AG09309 (cell line): ENCODE measurements around the gene RASA3.
A peak's percentile ranks its signal among the peaks of the same experiment; 100 is the strongest.
"Not testable (repeated sequence)": the region's sequence is repeated elsewhere in the genome, so short reads cannot be mapped to it uniquely, and the experiment has no call there.

Experiments used
- DNase-seq: peaks from one replicate; pipeline ENCODE4 v3.0.0-alpha.2; 2010; ENCODE audit warnings: low read depth
- H3K4me3 ChIP-seq: 2 replicates; pipeline ENCODE4 v1.5.1; 2011; ENCODE audit warnings: mild to moderate bottlenecking, low read depth, low read length, moderate library complexity; ENCODE audit not compliant: control insufficient read depth
- TF ChIP-seq, protein P1 (sequence below): IDR thresholded peaks from 2 replicates; pipeline ENCODE4 v1.5.1; 2011; ENCODE audit warnings: mild to moderate bottlenecking, low read depth, low read length, inconsistent platforms; ENCODE audit not compliant: insufficient read depth, control insufficient read depth; ENCODE audit errors: missing control alignments

Gene RASA3

DNA sequence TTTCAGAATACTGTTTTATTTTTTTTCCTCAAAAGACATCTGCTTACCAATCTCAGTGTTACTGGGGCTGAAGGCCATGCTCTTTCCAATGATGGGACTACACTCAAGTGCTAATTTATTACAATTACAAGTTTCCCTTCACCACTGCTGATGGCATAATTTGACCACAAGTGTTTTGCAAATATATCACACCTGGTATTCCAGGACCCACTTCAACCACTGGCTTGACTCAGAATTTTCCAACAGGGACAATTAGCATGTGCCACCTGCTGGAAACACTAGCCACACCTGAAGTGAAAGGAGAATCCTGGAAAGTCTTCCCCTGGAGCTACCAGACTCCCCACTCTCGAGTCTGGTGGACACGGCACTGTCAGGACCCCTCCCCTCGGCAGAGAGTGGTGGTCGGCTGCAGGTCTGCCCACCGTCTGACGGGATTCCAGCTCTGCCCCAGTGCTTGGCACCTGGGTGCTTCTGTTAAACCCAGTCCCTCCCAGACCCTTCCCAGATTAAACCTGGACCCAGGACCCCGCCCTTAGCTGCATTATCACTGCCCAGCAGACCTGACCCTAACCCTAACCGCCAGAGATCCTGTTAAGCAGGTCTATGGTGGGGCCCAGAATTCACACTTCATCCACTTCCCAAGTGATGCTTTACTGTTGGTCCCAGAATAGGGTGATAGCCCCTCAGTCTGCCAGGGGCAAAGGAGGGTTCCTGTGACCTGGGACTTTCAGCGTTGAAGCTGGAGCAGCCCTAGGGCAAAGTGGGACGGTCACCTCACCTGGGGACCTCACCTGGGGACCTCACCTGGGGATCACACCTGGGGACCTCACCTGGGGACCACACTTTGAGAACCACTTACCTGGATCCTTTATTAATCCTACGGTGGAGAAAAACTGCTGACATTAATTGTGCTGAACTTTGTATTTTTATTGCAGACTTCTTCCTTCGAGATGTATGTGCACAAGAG is 17.6 kb upstream of the RASA3 start:
- no peak for DNase-seq
- TF ChIP-seq, protein P1, sequence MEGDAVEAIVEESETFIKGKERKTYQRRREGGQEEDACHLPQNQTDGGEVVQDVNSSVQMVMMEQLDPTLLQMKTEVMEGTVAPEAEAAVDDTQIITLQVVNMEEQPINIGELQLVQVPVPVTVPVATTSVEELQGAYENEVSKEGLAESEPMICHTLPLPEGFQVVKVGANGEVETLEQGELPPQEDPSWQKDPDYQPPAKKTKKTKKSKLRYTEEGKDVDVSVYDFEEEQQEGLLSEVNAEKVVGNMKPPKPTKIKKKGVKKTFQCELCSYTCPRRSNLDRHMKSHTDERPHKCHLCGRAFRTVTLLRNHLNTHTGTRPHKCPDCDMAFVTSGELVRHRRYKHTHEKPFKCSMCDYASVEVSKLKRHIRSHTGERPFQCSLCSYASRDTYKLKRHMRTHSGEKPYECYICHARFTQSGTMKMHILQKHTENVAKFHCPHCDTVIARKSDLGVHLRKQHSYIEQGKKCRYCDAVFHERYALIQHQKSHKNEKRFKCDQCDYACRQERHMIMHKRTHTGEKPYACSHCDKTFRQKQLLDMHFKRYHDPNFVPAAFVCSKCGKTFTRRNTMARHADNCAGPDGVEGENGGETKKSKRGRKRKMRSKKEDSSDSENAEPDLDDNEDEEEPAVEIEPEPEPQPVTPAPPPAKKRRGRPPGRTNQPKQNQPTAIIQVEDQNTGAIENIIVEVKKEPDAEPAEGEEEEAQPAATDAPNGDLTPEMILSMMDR: no peak
- H3K4me3 ChIP-seq: no peak overlapping the region

DNA sequence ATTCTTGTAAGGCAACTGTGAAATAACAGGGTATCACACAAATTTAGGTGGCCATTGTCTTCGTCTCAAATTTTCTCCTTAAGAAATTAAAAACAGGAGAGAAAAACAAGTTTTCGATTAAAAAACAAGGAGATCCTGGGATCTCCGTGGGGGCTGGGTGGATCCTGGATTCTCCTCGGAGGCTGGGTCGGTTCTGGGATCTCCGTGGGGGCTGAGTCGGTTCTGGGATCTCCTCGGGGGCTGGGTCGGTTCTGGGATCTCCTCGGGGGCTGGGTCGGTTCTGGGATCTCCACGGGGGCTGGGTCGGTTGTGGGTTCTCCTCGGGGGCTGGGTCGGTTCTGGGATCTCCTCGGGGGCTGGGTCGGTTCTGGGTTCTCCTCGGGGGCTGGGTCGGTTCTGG is 16.5 kb upstream of the RASA3 start:
- not testable (repeated sequence) for DNase-seq, H3K4me3 ChIP-seq

DNA sequence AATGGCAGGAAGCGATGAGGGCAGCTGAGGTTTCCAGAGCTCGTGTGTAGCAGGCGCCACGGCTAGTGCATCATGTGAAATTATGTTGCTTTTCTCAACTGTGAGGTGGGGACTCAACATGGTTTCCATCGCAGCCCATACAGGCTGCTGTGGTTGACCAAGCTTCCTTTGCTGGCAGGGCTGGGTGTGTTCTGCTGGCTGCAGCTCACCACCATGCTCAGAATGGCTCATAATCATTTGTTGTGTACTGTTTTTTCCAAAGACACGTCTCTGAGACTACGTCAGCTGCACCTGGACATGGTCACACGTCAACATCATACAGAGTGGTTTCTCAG is 16.1 kb upstream of the RASA3 start:
- no peak for DNase-seq
- no peak overlapping the region for H3K4me3 ChIP-seq
- TF ChIP-seq, protein P1: no peak

DNA sequence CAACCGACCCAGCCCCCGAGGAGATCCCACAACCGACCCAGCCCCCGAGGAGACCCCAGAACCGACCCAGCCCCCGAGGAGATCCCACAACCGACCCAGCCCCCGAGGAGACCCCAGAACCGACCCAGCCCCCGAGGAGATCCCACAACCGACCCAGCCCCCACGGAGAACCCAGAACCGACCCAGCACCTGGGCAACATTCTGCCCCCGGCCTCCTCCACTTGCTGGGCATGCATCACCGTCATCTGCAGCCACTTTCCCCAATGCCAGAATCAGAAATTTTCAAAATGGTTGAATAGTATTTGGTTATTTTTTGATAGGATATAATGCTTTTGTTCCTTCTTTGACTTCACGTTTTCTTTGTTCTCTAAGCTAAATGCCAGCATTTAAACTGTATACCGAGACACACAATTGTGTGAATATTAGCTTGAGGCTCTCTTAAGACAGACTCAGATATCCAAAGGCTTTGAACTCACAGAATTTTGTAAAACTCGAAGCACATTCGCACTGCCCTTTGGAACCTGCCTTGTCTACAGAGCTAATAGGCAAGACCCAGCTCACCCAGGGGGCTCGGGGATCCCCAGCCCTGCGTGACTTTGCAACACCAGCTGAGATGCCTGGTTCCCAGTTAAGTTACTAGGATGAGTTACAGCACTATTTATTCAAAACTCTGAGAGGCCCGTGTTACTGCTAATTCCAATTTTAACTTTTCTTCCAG is 15.5 kb upstream of the RASA3 start:
- TF ChIP-seq, protein P1: no peak
- H3K4me3 ChIP-seq: no peak overlapping the region
- no peak for DNase-seq

DNA sequence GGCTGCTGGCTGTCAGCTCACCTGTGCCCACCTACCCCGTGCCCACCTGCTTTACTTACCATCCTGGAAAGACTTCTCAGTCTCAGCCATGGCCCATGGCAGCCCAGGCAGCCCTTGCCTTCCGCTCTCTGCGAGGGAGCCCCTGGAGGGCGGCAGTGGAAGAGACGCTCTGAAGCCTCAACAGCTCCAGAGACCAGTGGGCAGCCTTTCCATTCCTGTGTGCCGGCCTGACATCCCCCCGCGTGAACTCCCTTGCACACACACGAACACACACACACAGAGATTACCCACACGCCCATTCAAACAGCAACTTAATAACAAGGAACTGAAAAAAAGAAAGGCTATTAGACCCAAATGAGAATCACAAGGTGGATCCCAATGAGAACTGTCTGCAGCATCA is 14.2 kb upstream of the RASA3 start:
- no peak overlapping the region for H3K4me3 ChIP-seq
- TF ChIP-seq, protein P1: peak; percentile 29
- DNase-seq: no peak

DNA sequence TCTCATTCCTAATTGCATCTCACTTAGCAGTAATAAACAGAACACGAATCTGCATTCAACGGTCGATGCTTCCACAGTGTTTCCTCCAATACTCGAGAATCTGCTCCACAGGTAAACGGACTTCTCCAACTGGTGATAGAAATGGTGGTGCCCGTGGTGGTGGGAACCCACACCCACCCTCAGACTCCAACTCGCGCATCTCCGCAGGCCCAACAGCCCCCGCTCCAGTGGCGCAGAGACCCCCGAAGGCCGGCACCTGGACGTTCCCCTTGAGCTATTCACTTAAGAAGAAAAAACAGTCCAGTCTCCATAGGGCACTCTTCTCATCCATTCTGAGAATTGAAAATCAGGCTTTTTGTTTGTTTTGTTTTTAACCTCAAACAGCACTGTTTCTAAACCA is 13.8 kb upstream of the RASA3 start:
- TF ChIP-seq, protein P1: no peak
- no peak overlapping the region for H3K4me3 ChIP-seq
- no peak for DNase-seq

DNA sequence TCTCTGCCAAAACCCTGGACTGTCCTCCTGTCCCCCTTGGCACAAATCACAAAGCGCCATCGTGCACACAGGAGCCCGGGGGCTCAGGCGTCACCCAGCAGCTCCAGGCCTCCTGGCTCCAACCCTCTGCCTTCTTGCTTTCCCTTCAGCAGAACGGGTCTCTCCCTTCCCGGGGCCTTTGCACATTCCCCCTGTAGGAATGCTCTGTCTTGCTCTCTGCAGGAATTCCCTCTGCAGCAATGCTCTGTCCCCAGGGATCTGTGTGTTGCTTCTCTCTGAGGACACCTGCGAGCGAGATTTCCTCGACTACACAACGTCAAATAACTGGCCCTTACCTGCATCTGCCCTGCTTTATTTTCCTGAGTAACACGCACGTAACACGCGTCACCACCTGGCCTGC is 13.3 kb upstream of the RASA3 start:
- TF ChIP-seq, protein P1: no peak
- no peak overlapping the region for H3K4me3 ChIP-seq
- DNase-seq: no peak
